Measurements from ENCODE around the gene IL18RAP. TPM values are rescaled to one million over a fixed set of nuclear protein-coding genes. Genes with fewer than 3 reads are reported as not detected.

Gene IL18RAP
- total RNA-seq, 1 experiment from 2014 or later: not detected

DNA sequence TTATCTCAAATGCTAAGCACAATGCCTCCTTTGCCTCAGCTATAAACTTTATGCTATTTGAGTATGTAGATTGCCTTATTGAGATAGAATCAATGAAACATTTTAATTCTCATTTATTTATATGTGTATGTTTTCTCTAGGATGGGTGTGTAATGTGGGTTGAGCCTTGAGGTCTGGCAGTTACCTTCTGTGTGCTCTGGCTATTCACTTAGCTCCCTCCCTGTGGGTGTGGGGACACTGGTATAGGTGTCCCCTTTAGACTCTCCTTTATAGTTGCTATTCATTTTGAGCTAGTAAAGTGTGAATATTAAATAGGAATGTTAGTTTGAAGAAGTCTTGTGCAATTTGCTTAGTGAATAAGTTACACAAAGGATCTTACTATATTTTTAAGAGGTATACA is 51.8 kb downstream of the IL18RAP start:
- Histone ChIP-seq H3K23ac (ENCODE audit: insufficient read length, low read depth, low read length) (no peak overlapping the region), H2AK5ac (ENCODE audit: insufficient read length, low read length) (no peak overlapping the region), H3K4me2 (ENCODE audit: insufficient read depth, insufficient read length, low read length) (no peak overlapping the region), H3K4me1 (ENCODE audit: insufficient read depth, low read length) (no peaks in the 10 kb centered on the region), H3K9me3 (ENCODE audit: control insufficient read depth, low read depth, low read length) (no peaks in the 10 kb centered on the region), H3K27me3 (ENCODE audit: insufficient read depth, low read length) (no peaks in the 10 kb centered on the region), H3K79me2 (ENCODE audit: insufficient read depth, low read length) (no peaks in the 10 kb centered on the region), H2BK12ac (ENCODE audit: insufficient read length, low read depth, low read length) (no peak overlapping the region), H3K14ac (ENCODE audit: insufficient read depth, low read length) (no peak overlapping the region), H4K5ac (ENCODE audit: insufficient read length, low read depth, low read length) (no peak overlapping the region), H3K23me2 (ENCODE audit: insufficient read length, low read depth, low read length, poor library complexity, severe bottlenecking) (no peaks in the 10 kb centered on the region), H3K27ac (ENCODE audit: insufficient read length, low read depth, low read length) (no peak overlapping the region), H3K9ac (ENCODE audit: extremely low read depth, insufficient read length, low read length) (no peak overlapping the region), H2BK20ac (ENCODE audit: low read depth, low read length, poor library complexity, severe bottlenecking) (no peak overlapping the region), H2AFZ (ENCODE audit: low read length) (no peak overlapping the region), H4K91ac (ENCODE audit: insufficient read length, low read depth, low read length) (no peak overlapping the region), H3T11ph (ENCODE audit: low read length) (no peak overlapping the region), H3K18ac (ENCODE audit: insufficient read length, low read depth, low read length) (no peak overlapping the region), H3K79me1 (ENCODE audit: insufficient read depth, low read depth, low read length, poor library complexity, severe bottlenecking) (no peaks in the 10 kb centered on the region), H4K8ac (replicated peaks; ENCODE audit: insufficient read length, low read depth, low read length) (no peak overlapping the region), H3K56ac (ENCODE audit: insufficient read length, low read depth, low read length) (no peak overlapping the region), H2BK5ac (ENCODE audit: insufficient read length, low read length) (no peak overlapping the region), H2BK15ac (ENCODE audit: low read depth, low read length) (no peak overlapping the region), H2BK120ac (ENCODE audit: low read depth, low read length, poor library complexity, severe bottlenecking) (no peak overlapping the region), H4K20me1 (ENCODE audit: control insufficient read depth, insufficient read depth, insufficient read length) (no peaks in the 10 kb centered on the region), H3K4ac (ENCODE audit: low read depth, low read length) (no peak overlapping the region)
- Mint-ChIP-seq H3K4me1 (peaks cover 4 to 7% of the 10 kb centered on the region in 2 experiments), H3K36me3 (ENCODE audit: insufficient read depth in 1 of 3, low read depth in 3 of 3) (peaks cover 0 to 4% (median 0%) of the 10 kb centered on the region in 3 experiments; a peak in 1 of 7 replicates), H3K4me3 (no peak overlapping the region), H3K9me3 (peaks cover 4 to 5% of the 10 kb centered on the region in 2 experiments; a peak in 4 of 5 replicates), H3K27me3 (ENCODE audit: low read depth) (no peaks in the 10 kb centered on the region; the same call in 1 of the 2 replicates), H3K27ac (no peak overlapping the region)
- TF ChIP-seq, protein P1, sequence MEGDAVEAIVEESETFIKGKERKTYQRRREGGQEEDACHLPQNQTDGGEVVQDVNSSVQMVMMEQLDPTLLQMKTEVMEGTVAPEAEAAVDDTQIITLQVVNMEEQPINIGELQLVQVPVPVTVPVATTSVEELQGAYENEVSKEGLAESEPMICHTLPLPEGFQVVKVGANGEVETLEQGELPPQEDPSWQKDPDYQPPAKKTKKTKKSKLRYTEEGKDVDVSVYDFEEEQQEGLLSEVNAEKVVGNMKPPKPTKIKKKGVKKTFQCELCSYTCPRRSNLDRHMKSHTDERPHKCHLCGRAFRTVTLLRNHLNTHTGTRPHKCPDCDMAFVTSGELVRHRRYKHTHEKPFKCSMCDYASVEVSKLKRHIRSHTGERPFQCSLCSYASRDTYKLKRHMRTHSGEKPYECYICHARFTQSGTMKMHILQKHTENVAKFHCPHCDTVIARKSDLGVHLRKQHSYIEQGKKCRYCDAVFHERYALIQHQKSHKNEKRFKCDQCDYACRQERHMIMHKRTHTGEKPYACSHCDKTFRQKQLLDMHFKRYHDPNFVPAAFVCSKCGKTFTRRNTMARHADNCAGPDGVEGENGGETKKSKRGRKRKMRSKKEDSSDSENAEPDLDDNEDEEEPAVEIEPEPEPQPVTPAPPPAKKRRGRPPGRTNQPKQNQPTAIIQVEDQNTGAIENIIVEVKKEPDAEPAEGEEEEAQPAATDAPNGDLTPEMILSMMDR (conservative IDR thresholded peaks at IDR 0.05): no peak
- no peak for DNase-seq
